Body of pancreas (tissue), 4 donors: ENCODE data around the gene STXBP1. TPM values are rescaled to one million over a fixed set of nuclear protein-coding genes. Genes with fewer than 3 reads are reported as not detected.

Source experiments
- ATAC-seq: fragments of 150-250 bp; one replicate; pipeline ENCODE4 v1.9.1; 2016
- DNase-seq, 4 donors: peaks; one replicate each; pipeline ENCODE4 v3.0.0-alpha.2; 2019
- H3K27ac ChIP-seq, 4 donors: fragments of 200-600 bp; sonication (generic); 1 replicate in 3 of 4; 2 replicates in 1 of 4; pipeline versions ENCODE4 v1.5.1 to v1.6.1; 2016 to 2019; ENCODE audit warnings: mild to moderate bottlenecking in 1 of 4, mixed read lengths in 1 of 4, moderate library complexity in 1 of 4
- H3K27me3 ChIP-seq, 2 donors: fragments of 200-600 bp; sonication (generic); one replicate each; pipeline ENCODE4 v1.6.0; 2016; ENCODE audit warnings: mild to moderate bottlenecking in 1 of 2
- H3K36me3 ChIP-seq, 2 donors: fragments of 200-600 bp; sonication (generic); replicated peaks in 1 of 2; 2 replicates each; pipeline ENCODE4 v1.5.1; 2016; ENCODE audit warnings: low read depth in 2 of 2; ENCODE audit not compliant: insufficient read depth in 1 of 2
- H3K4me1 ChIP-seq: fragments of 200-600 bp; sonication (generic); one replicate; pipeline ENCODE4 v1.6.0; 2016
- H3K4me3 ChIP-seq, 2 donors: fragments of 200-600 bp; sonication (generic); 1 replicate in 1 of 2; 2 replicates in 1 of 2; pipeline ENCODE4 v1.5.1; 2016 to 2019
- H3K9me3 ChIP-seq, 3 donors: fragments of 200-600 bp; sonication (generic); 1 replicate in 2 of 3; 2 replicates in 1 of 3; pipeline ENCODE4 v1.5.1; 2016
- CTCF ChIP-seq, 7 experiments: fragments of 450-650 bp in 4 of 7; fragments of 200-600 bp in 3 of 7; sonication (generic) in 3 of 7; IDR thresholded peaks; one replicate each; pipeline ENCODE4 v1.5.1; 2016 to 2019; ENCODE audit warnings: antibody characterized with exemption in 7 of 7
- POLR2A ChIP-seq, 3 donors: fragments of 450-650 bp; IDR thresholded peaks; one replicate each; pipeline ENCODE4 v1.6.1; 2016; ENCODE audit warnings: antibody characterized with exemption in 3 of 3, mild to moderate bottlenecking in 2 of 3
- WGBS, 2 donors: methylation state at CpG; one replicate each; pipeline ENCODE4 v1.1.5; 2017; 5-methylcytosine and 5-hydroxymethylcytosine counted together
- intact Hi-C: fragments of 100-400 bp; cut with DNase I; formaldehyde crosslinking; loops from one replicate; pipeline ENCODE4 v1.15.1; 2023
- total RNA-seq, 2 donors: library from RNA; depleted of rRNA; stranded (reverse); fragments of >200 nt; gene quantifications; one replicate each; pipeline ENCODE4 v1.1.0, GENCODE V29; 2016

The STXBP1 gene
- total RNA-seq, 2 donors from 2014 or later: 34.5 to 39.9 TPM

- DNase-seq (peak in 3 of 4 donors; percentile 42 to 45 (median 44)), ATAC-seq (peak; percentile 30)
- H3K27ac ChIP-seq: peak overlapping the region; percentile 29 to 86 (median 64)
- H3K4me3 ChIP-seq: peak overlapping the region; percentile 77 to 79
- H3K9me3 ChIP-seq: no peaks in the 10 kb centered on the region
- H3K4me1 ChIP-seq: peaks cover 17% of the 10 kb centered on the region
- intact Hi-C loops: no loop called here
- WGBS, 2 donors: 0% methylated on average over 44 of the region's 44 CpGs; no CpG with 5 or more reads in 1 of the 2 donors
- no peaks in the 10 kb centered on the region for H3K36me3 ChIP-seq
- no peak for TF ChIP-seq POLR2A (IDR thresholded peaks at IDR 0.05)
- TF ChIP-seq CTCF (IDR thresholded peaks at IDR 0.05): no peak
- no peaks in the 10 kb centered on the region for H3K27me3 ChIP-seq
Measured at GRCh38 chr9:127714951-127715469, 102.9 kb downstream of the STXBP1 start.

- peak within 1 kb of the TSS; percentile 77 to 79 for H3K4me3 ChIP-seq
- intact Hi-C loops: no loop called here
- no peaks in the 10 kb centered on the region for H3K27me3 ChIP-seq
- H3K27ac ChIP-seq: peak within 1 kb of the TSS; percentile 29 to 86 (median 64)
- no peaks in the 10 kb centered on the region for H3K9me3 ChIP-seq
- H3K4me1 ChIP-seq: peaks cover 17% of the 10 kb centered on the region
- WGBS, 2 donors: 6% methylated on average over 65 of the region's 65 CpGs; no CpG with 5 or more reads in 1 of the 2 donors
- H3K36me3 ChIP-seq: no peaks in the 10 kb centered on the region
- DNase-seq: peak; percentile 97
- peak; percentile 97 for ATAC-seq
- TF ChIP-seq CTCF (IDR thresholded peaks at IDR 0.05) (peak in 1 of 7 experiments; percentile 4), POLR2A (IDR thresholded peaks at IDR 0.05) (peak; percentile 28 to 66 (median 62))
Measured at GRCh38 chr9:127715470-127716337, 103.6 kb downstream of the STXBP1 start, which contains the start of the genes PTRH1 and TTC16. Gene PTRH1 (minus strand): TSS chr9:127715663. CDS start chr9:127715639, 24 bp downstream. Gene TTC16 (plus strand): TSS chr9:127716079. CDS start chr9:127716146, 67 bp downstream.

- Histone ChIP-seq H3K36me3 (no peaks in the 10 kb centered on the region), H3K27ac (peak overlapping the region in 2 of 4 donors; percentile 29 to 86), H3K27me3 (no peaks in the 10 kb centered on the region), H3K4me1 (peaks cover 17% of the 10 kb centered on the region), H3K9me3 (no peaks in the 10 kb centered on the region), H3K4me3 (no peak overlapping the region)
- 60 to 65% methylated on average over 1 to 9 of the region's 9 CpGs for WGBS, 2 donors
- ATAC-seq: no peak
- intact Hi-C loops: no loop called here
- no peak for TF ChIP-seq POLR2A (IDR thresholded peaks at IDR 0.05)
- no peak for TF ChIP-seq CTCF (IDR thresholded peaks at IDR 0.05)
- no peak for DNase-seq
Measured at GRCh38 chr9:127716412-127716811, 104.3 kb downstream of the STXBP1 start.

- Histone ChIP-seq H3K4me1 (peaks cover 17% of the 10 kb centered on the region), H3K27me3 (no peaks in the 10 kb centered on the region), H3K27ac (no peak overlapping the region), H3K4me3 (no peak overlapping the region), H3K36me3 (no peaks in the 10 kb centered on the region), H3K9me3 (no peaks in the 10 kb centered on the region)
- DNase-seq (no peak), ATAC-seq (no peak)
- intact Hi-C loops: no loop called here
- 62 to 65% methylated on average over 5 of the region's 5 CpGs for WGBS, 2 donors
- TF ChIP-seq POLR2A (IDR thresholded peaks at IDR 0.05) (no peak), CTCF (IDR thresholded peaks at IDR 0.05) (no peak)
Measured at GRCh38 chr9:127717766-127718165, 105.7 kb downstream of the STXBP1 start.
